ENCODE measurements around the gene PTPRQ. TPM values are rescaled to one million over a fixed set of nuclear protein-coding genes. Genes with fewer than 3 reads are reported as not detected.
"Not testable (repeated sequence)": the region's sequence is repeated elsewhere in the genome, so short reads cannot be mapped to it uniquely, and the experiment has no call there.

Gene PTPRQ
- total RNA-seq, 1 donor from 2014 or later = 4.8 TPM

DNA sequence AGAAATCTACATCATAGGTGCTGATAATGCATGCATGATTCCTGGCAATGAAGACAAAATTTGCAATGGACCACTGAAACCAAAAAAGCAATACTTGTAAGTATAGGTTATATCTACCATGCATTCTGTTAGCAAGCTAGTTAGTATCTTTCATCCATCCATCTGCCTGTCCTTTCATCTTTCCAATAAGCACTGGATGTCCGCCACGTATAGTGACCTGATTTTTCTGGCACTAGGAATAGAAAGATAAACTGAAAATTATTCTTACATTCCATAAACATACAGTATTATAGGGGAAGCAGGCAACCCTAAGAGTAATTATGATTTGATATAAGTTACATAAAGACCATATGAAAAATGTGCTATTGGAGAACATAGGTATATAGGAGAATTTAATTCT, 176.2 kb downstream of the PTPRQ start:
- ATAC-seq = no peak
- DNase-seq (ENCODE audit: low spot score) = no peak
- intact Hi-C loops (cut with DNase I) = no loop called here

DNA sequence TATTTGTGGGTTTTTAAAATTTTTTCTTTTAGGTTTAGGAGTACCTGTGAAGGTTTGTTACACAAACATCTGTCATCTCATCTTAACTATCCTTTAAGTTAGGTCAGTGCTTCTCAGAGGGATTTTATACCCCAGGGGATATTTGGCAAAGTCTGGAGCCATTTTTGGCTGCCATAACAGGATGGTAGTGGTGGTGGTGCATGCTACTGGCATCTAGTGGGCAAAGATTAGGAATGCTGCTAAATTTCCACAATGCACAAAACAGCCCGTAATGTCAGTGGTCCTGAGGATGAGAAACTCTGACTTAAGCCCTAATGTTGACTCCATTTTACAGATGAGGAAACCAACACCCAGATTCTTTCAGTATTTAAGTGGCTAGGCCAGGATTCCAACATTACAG, 178.2 kb downstream of the PTPRQ start:
- ATAC-seq = no peak
- intact Hi-C loops (cut with DNase I) = no loop called here
- DNase-seq (ENCODE audit: low spot score) = no peak

DNA sequence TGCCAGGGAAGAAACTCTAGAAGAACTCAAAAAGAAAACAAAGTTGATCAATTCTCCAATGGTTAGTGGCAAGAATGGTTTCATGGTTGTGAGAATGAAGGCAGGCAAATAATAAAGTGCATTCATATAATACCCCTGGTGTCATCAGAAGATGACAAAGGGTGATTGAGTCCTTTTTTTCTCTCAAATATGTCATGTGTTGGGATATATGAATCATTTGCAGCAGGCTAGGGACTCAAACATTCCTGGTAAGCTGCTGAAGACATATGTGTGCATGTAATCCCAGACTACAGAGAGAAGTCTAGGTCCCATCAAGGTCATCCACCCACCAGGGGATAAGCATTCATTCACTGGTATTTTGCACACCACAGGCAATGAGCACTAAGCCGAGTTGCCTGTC, 181.0 kb downstream of the PTPRQ start:
- intact Hi-C loops (cut with DNase I) = no loop called here
- ATAC-seq (no peak), DNase-seq (ENCODE audit: low spot score) (no peak)

DNA sequence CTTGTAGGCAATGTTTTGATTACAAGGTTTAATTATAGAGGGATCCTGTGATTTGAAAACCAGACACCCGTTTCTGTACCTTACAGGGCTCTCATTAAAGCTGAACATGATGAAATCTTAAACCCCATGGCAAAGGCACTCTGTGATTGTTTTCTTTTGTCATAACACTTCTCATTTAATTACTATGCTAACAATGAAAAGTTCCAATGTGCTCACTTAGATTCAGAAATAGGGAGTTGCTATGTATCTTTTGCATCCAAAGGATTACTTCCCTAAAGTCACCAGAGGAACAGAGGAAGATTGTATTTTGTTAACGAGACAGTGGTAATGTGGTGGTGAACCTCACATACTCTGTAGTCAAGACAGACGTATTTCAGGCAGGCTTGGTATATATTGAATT, 181.9 kb downstream of the PTPRQ start:
- no peak for ATAC-seq
- intact Hi-C loops (cut with DNase I) = no loop called here

DNA sequence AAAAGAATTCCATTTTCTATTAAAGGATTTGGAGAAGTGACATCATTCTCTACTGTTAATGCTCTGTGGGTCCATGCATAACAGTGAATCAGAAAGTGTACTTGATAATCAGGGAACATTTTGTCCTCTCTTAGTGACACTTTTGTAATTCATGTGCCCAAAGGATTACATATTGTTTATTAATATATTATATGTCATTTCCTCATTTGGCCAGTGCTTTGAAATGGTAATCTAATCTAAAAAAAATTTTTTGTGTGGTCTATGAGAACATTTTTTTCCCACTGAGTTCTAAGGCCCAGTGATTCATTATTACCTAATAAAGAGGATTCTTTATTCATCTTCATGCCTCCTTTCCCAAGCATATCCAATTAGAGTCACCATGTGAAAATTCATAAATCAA, 183.7 kb downstream of the PTPRQ start:
- DNase-seq (ENCODE audit: low spot score) = no peak
- intact Hi-C loops (cut with DNase I) = no loop called here
- peak; percentile 38 for ATAC-seq

More for the DNA sequence above, 181.9 kb downstream of the PTPRQ start:
- no peak for DNase-seq (ENCODE audit: low spot score)

DNA sequence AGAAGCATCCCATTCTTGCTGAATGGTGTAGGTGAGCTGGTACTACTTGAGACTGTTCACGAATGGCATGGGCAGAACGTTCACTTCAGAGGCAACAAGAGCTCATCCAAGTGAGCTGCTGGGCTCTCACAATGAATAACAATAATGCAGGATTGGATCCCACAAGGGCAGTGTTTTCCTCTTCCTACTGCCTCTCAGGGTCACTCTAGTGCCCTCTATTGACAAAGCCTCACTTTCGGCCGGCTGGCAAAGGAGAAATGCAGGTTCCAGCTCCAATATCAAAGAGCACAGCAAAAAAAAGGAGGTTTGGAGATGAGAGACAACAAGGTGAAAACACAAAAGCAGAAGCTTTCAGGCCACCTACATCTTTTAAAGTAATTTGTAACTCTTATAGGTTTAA, 188.8 kb downstream of the PTPRQ start:
- intact Hi-C loops (cut with DNase I) = no loop called here
- DNase-seq (ENCODE audit: low spot score) = no peak
- no peak for ATAC-seq

DNA sequence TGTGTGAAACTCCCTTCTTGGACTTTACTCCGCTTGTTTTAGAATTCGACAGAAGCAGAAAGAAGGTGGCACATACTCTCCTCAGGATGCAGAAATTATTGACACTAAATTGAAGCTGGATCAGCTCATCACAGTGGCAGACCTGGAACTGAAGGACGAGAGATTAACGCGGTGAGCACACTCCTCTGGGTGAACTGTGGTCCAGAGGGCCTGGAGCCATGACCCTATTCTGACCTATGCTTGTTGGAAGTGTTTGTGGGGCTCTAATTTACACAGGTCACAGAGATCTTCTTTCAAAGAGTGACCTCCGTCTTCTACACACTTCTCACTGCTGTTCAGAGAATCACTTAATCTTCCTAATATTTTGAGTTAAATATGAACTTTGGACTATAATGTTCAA, 190.9 kb downstream of the PTPRQ start:
- no peak for ATAC-seq
- DNase-seq (ENCODE audit: low spot score) = no peak
- intact Hi-C loops (cut with DNase I) = no loop called here

DNA sequence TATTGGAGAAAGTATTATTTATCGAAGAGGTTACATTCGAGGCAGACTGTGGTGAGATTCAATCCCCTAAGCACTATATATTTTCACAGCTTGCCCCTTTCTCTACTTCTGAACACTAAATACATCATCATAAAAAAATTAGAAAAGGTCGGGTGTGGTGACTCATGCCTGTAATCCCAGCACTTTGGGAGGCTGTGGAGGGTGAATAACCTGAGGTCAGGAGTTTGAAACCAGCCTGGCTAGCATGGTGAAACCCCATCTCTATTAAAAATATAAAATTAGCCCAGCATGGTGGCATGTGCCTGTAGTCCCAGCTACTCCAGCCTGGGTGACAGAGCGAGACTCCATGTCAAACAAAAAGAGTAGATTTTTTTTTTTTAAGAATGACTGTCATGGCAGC, 192.8 kb downstream of the PTPRQ start:
- intact Hi-C loops (cut with DNase I) = no loop called here
- ATAC-seq (no peak), DNase-seq (ENCODE audit: low spot score) (no peak)

DNA sequence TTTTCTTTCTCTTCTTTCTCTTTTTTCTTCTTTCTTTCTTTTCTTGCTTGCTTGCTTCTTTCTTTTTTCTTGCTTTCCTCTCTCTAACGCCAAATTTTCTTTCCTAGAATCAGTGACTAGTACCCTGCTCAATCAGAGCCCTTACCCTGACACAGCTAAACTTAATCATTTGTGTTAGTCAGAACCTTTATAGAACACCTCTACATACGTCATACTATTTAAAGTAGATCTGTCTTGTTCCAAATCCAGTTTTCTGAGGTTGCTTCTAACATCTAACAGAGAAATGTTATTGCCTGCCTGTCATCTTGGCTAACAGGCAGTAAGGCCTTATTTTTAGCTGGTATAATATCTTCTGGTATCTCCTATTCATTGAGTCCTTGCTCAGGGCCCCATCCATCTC, 197.9 kb downstream of the PTPRQ start:
- ATAC-seq = no peak
- intact Hi-C loops (cut with DNase I) = no loop called here
- no peak for DNase-seq (ENCODE audit: low spot score)

DNA sequence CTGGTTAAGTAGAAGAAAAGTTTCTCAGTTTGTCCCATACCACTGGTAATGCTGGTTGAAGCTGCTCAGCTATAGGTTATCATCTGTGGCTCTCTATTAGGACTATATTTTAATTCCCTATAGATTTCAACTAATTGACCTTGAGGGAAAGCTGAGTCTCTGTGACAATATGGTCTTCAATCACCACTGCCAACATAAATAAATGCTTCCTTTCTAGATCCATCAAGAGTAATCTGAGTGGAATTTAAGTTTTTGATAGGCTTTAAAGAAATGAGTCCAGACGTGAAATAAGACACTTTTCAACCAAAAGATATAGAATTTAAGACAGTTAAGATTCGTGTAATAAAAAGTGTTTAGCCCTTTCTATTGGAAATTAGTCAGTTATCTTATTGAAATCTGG, 199.9 kb downstream of the PTPRQ start:
- ATAC-seq (no peak), DNase-seq (ENCODE audit: low spot score) (no peak)
- intact Hi-C loops (cut with DNase I) = no loop called here

DNA sequence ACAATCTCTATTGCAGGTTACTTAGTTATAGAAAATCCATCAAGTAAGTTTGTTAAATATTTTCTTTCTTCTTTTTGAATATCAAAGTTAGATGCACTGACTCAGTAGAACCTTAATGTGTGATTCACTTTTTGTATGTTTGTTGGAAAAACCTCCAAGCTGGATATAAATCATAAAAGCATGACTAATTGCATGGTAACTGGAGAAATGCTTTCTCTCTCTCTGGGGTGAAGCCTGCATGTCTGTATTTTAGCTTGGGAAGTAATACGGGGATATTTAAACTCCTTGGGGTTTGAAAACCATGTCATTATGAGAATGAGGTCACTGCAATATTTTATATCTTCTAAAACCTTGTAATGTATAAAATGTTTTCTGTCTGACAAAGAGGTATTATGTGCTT, 204.8 kb downstream of the PTPRQ start:
- intact Hi-C loops (cut with DNase I) = no loop called here
- no peak for DNase-seq (ENCODE audit: low spot score)
- ATAC-seq = no peak

DNA sequence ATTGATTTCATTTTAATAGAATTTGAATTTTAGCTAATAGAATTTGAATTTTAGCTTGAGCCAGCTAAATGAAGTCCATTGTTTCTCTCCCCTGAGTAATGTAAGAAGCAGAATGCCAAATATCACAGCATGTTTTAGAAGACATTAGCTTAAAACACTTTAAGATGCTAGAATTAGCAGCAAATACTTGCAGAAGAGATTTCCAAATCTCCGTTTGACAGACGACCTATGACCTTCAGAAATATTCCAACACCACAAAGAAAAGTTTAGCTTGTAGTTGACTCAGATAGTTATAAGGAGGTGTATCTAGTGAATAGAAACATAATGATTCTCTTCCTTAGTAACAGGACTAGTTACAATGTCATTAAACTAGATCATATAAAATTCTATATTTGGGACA, 211.7 kb downstream of the PTPRQ start:
- intact Hi-C loops (cut with DNase I) = no loop called here
- ATAC-seq (no peak), DNase-seq (ENCODE audit: low spot score) (no peak)

DNA sequence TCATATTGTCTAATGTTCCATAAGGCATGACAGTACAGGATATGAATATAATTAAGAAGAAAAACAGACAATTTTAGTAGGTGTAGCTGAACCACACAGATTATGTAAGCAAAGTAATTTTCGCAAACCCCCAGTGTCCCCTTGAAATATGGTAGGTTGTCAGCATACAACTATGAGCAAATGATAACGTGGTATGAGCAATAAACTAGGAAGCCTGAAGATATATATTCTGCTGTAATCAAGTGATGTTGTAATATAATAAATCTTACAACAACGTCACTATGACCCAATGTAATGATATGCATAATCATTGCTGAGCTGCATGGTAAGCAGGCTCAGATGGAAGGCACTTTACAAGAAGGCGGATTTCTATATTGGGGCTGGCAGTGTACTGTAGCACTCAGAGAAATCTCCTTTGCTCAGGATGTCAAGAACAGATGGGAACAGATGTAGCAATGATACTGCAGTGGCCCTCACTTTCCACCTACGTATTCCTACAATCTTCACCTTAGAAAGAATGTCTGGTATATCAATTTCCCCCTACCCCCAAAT, 215.6 kb downstream of the PTPRQ start:
- intact Hi-C loops (cut with DNase I) = no loop called here
- ATAC-seq (no peak), DNase-seq (ENCODE audit: low spot score) (no peak)

DNA sequence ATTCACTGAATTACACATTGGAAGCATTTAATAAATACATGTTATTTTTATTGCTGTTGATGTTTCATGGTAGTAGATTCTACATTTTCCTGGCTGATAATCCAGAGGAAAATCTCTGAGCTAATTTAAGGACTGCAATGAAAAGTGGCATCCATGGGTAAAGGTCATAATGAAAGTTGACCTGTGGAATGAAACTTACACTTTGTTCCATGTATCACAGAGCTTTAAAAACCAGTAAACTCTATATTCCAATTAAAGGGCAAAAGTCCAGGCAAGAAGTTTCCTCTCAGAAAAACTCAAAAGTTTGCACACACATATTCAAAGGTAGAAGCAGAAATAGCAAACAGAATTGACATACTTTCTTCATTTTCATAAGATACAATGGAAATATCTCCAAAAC, 218.6 kb downstream of the PTPRQ start:
- intact Hi-C loops (cut with DNase I) = no loop called here
- no peak for DNase-seq (ENCODE audit: low spot score)
- no peak for ATAC-seq

DNA sequence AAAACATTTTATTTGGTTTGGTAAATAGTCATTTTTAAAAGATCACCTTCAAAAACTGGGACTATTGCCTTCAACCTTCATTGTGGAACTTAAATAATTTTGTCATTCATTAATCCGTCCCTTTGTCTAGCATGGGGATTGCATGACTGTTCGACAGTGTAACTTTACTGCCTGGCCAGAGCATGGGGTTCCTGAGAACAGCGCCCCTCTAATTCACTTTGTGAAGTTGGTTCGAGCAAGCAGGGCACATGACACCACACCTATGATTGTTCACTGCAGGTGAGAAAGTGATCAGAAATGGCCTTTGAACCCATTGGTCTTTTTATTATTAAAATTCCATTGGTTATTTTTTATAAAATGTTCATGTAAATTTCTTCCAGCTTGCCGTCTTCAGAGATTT, 226.2 kb downstream of the PTPRQ start:
- no peak for DNase-seq (ENCODE audit: low spot score)
- intact Hi-C loops (cut with DNase I) = no loop called here
- ATAC-seq = no peak

DNA sequence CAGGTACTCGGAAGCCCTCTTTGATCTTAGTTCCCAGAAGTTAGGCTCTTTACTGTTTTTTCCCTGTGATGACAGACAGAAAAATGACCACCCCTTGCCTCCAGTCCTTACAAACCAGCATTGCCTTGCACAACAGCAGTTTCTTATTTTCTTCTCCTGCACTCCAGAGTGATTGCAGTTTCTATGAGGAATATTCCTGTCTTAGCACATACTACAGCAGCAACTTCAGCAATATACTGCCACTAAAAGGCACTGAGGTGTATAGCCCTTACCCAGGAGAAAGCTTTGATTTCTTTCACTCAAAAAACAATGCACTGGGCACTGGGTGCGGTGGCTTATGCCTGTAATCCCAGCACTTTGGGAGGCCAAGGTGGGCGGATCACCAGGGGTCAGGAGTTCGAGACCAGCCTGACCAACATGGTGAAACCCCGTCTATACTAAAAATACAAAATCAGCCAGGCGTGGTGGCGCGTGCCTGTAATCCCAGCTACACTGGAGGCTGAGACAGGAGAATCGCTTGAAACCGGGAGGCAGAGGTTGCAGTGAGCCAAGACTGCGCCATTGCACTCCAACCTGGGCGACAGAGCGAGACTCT, 232.1 kb downstream of the PTPRQ start:
- intact Hi-C loops (cut with DNase I); ATAC-seq; DNase-seq (ENCODE audit: low spot score): not testable (repeated sequence)

DNA sequence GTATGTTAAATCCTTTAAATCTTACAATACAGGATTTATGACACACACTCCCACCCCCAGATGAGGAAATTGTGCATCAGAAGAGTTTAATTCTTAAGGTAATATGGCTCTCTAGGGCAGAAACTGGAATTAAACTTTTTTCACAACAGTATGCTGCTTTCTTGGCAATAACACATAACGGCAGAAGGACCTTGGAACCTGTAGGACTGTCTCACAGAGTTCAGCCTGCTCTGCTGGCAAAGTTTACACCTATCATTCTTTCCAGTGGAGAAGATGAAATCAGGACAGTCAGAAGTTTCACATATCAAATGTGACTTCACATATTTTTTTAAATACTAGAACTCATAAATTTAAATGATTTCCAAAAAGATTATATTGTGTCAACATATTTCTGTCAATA, 232.8 kb downstream of the PTPRQ start:
- no peak for DNase-seq (ENCODE audit: low spot score)
- ATAC-seq = no peak
- intact Hi-C loops (cut with DNase I) = no loop called here

DNA sequence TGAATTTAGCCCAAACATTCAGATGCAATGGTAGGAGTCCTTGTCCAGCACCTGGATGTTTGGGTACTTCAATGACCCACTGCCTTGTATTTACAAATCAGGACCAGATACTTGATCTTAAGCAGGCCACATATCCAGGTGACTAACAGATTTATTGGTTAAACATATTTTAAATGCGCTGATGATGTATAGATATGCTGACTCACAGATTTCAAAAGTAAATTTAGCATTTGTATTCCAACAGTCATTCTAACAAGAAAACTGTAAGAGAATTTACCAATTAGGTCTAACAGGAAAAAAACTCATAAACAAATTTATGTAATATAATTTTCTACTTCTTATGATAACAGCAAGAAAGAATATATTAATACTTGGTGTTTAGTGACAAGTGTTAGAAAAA, 234.0 kb downstream of the PTPRQ start:
- ATAC-seq (no peak), DNase-seq (ENCODE audit: low spot score) (no peak)
- intact Hi-C loops (cut with DNase I) = no loop called here

DNA sequence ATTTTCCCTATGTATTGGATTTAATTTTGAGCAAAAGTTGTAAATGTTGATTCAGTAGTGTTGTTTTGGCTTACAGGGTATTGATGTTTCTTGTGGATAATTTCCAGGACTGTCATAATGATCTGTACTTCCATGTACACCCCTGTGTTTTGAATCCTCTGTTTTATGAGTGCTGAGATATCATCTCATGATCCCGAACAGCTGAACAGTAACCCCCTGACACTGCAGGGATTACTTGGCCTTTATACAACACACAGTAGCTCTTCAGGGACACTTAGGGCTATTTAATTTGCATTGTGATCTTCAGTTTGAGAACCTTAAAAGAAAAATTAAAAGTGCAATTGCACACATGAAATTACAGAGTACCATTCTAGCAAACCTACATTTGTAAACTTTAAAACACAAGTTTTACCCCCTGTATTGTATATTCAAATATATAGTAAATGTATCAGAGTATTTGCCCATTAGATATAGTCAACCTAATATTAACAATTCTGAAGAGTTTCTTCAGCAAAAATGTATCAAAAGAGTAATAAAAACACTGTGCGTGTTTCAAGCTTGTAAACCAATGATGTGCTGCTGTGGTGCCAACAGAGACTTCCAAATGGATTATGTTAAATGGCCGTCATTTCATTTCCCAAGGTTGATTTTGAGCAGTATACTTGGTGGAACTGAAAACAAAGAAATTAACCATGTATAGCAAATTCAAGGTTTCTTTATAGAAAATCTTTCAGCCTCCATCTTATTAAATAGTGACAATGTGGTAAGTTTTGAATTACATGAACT, 235.5 kb downstream of the PTPRQ start:
- intact Hi-C loops (cut with DNase I) = no loop called here
- ATAC-seq (no peak), DNase-seq (ENCODE audit: low spot score) (no peak)

DNA sequence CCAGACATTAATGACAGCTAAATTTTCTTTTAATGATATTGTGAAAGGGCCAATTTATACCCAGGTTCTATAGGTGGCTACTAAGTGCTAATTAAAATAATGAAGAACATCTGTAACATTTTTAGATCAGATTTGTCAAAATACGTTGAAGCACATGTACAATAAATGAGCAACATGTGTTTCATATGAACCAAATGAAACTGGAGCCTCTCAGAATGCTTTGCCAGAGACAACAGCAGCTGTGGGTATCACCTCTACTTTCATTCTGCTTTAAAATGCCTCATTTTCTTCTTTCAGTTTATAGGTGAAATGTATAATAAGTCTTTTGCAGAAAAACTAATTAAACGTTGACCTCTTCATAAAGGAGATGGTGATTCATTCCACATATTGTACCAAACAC, 237.3 kb downstream of the PTPRQ start:
- no peak for DNase-seq (ENCODE audit: low spot score)

DNA sequence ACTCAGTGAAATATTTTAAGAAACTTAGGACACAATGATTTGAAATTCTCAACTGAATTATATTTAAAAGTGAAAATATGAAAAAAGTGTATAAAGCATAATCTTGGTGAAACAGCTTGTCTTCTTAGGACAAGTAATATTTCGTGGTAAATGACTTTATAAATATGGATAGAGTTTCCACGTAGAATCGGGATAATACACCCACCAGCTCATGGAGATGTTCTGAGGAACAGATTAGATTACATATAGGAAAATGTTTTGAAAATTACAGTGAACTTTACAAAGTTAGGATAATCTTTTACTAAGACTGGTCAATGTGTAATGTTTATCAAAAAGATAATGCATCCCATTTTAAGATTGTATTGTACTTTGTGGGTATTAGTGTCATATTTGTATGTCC, 237.8 kb downstream of the PTPRQ start:
- intact Hi-C loops (cut with DNase I) = no loop called here
- DNase-seq (ENCODE audit: low spot score) = no peak
- ATAC-seq = no peak

More for the DNA sequence above, 237.3 kb downstream of the PTPRQ start:
- ATAC-seq = no peak
- intact Hi-C loops (cut with DNase I) = no loop called here

Measured in sciatic nerve (tissue), 2 donors.